ENCODE results near the gene LRP8. TPM values are rescaled to one million over a fixed set of nuclear protein-coding genes. Genes with fewer than 3 reads are reported as not detected.

LRP8 gene
- polyA plus RNA-seq, 1 donor, result 4.1 TPM

DNA sequence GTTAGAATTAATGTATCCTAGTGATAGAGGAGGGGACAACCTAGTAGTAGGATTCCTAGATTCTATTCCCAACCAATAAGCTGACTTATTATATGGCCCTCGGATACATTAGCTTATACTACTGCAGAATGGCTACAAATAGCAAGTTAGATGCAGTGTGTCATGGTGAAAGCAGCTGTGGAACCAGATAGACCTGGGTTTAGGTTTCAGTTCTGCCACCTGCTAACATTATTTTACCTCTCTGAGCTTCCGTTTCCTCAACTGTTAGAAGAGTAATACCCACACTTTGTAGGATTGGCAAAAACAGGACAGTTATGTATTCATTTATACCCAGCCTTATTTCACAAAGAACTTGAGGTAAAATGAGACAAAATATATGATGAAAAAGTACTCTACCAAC, 67.9 kb downstream of the LRP8 start:
- no peak overlapping the region for H3K4me3 ChIP-seq (ENCODE audit: low read length)
- DNase-seq, result no peak
- no peaks in the 10 kb centered on the region for H3K9me3 ChIP-seq (ENCODE audit: control insufficient read depth, low read depth, low read length)
- no peaks in the 10 kb centered on the region for H3K36me3 ChIP-seq (ENCODE audit: control insufficient read depth, insufficient read depth, low read length)
- H3K27me3 ChIP-seq (ENCODE audit: control insufficient read depth, insufficient read depth, low read length), result no peaks in the 10 kb centered on the region
- H3K4me1 ChIP-seq (ENCODE audit: control insufficient read depth, insufficient read depth, low read length), result peaks cover 6% of the 10 kb centered on the region
- H3K27ac ChIP-seq (ENCODE audit: low read length), result no peak overlapping the region
- WGBS (ENCODE audit: insufficient coverage, low lambda C conversion rate), result no CpG with 5 or more reads among the region's 2 CpGs

DNA sequence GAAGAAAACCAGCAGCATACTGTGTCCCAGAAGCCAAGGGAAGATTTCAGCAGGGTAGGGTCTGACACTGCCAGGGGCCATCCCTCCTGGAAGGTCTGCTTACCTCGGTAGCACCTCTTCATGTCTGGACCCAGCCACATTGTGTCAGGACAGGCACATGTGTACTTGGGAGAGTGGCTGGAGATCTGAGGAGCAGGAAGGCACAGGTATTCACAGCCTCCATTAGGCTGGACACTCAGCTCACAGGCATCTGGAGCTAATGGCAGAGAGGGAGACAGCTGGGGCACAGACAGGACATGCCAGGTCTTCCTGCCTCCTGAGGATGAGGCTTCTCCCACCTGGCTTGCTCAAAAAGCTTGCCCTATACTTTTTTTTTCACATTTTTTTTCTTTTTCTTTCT, 69.7 kb downstream of the LRP8 start:
- H3K4me1 ChIP-seq (ENCODE audit: control insufficient read depth, insufficient read depth, low read length), result peaks cover 16% of the 10 kb centered on the region
- peak in 1 of 2 donors; percentile 32 for DNase-seq
- H3K36me3 ChIP-seq (ENCODE audit: control insufficient read depth, insufficient read depth, low read length), result no peaks in the 10 kb centered on the region
- no CpG with 5 or more reads among the region's 1 CpG for WGBS (ENCODE audit: insufficient coverage, low lambda C conversion rate)
- H3K9me3 ChIP-seq (ENCODE audit: control insufficient read depth, low read depth, low read length), result no peaks in the 10 kb centered on the region
- no peaks in the 10 kb centered on the region for H3K27me3 ChIP-seq (ENCODE audit: control insufficient read depth, insufficient read depth, low read length)
- H3K4me3 ChIP-seq (ENCODE audit: low read length), result no peak overlapping the region
- H3K27ac ChIP-seq (ENCODE audit: low read length), result no peak overlapping the region

DNA sequence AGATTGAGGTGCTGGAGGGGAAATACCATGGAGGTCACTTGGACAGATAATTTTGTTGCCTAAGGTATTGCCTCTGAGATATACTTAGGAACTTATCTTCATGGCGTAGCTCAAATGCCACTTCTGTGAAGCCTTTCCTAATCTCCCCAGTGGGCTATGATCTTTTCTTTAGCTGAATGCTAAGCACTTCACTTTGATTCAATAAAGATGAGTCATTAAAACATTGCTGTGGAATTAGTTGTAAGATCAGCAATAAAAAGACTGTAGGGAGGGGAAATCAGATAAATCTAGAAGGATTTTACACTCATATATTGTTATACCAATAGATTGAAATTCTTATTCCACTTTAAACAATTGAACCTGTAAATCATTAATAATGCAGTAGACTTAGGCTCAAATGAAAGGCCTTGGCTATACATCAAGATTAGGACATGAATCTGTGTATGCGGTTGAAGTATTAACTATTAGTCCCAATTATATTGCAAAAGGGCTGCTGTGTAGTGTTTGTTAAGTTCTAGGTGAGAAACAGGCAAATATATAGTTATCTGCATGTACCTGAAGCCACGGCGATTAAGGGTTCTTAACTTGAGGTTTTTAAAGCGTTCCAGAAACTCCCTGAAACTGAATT, 70.3 kb downstream of the LRP8 start:
- peaks cover 16% of the 10 kb centered on the region for H3K4me1 ChIP-seq (ENCODE audit: control insufficient read depth, insufficient read depth, low read length)
- H3K9me3 ChIP-seq (ENCODE audit: control insufficient read depth, low read depth, low read length), result no peaks in the 10 kb centered on the region
- WGBS (ENCODE audit: insufficient coverage, low lambda C conversion rate), result 49% methylated on average over 2 of the region's 5 CpGs
- H3K27me3 ChIP-seq (ENCODE audit: control insufficient read depth, insufficient read depth, low read length), result no peaks in the 10 kb centered on the region
- DNase-seq, result peak in 1 of 2 donors; percentile 35
- peak overlapping the region; percentile 13 for H3K27ac ChIP-seq (ENCODE audit: low read length)
- H3K4me3 ChIP-seq (ENCODE audit: low read length), result no peak overlapping the region
- H3K36me3 ChIP-seq (ENCODE audit: control insufficient read depth, insufficient read depth, low read length), result no peaks in the 10 kb centered on the region

DNA sequence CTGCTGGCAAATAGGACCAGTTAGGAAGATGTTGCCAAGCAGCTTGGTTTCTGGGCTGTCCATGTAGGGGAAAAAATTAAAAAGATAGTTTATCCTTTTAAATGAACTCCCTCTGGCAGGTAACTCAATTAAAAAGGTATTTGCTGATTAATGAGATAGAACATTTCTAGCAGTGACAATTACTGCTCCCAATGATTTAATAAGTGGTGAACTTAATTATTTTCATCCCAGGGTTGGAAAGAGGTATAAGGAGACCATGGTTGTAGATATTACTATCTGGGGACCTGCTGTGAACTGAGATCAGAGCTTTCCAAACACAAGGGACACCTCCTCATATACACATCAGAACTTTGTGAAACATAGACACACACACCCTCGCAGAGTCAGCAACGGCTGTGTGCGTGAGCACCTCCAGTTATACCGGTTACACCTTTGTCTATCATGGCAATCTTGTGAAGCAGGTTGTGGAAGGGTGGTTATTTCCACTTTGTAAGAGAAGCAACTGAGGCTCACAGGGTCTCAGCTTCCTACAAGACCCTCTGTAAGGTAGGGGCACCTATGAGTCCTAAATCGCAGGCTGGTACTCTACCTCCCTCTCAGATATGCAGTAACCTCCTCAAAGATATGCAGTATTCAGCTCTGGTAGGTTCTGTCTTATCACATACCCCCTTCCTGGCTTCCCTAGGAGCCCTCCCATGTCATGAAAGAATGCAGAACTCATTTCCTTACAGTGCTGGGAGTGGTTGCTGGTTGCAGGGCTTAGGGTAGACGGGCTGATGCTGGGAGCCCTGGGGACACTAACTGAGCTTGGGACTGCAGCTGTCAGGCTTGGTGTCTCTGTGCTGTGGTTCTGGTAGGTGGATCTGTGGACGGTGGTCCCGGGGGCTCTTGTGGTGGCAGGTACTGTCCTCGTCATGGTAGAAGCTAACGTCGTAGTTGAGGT, 71.1 kb downstream of the LRP8 start:
- Histone ChIP-seq H3K4me3 (ENCODE audit: low read length) (no peak overlapping the region), H3K36me3 (ENCODE audit: control insufficient read depth, insufficient read depth, low read length) (no peaks in the 10 kb centered on the region), H3K27me3 (ENCODE audit: control insufficient read depth, insufficient read depth, low read length) (no peaks in the 10 kb centered on the region), H3K27ac (ENCODE audit: low read length) (peak overlapping the region; percentile 13), H3K4me1 (ENCODE audit: control insufficient read depth, insufficient read depth, low read length) (peaks cover 16% of the 10 kb centered on the region), H3K9me3 (ENCODE audit: control insufficient read depth, low read depth, low read length) (no peaks in the 10 kb centered on the region)
- DNase-seq, result peak in 1 of 2 donors; percentile 23
- no CpG with 5 or more reads among the region's 11 CpGs for whole genome bisulfite sequencing (ENCODE audit: insufficient coverage, low lambda C conversion rate)

DNA sequence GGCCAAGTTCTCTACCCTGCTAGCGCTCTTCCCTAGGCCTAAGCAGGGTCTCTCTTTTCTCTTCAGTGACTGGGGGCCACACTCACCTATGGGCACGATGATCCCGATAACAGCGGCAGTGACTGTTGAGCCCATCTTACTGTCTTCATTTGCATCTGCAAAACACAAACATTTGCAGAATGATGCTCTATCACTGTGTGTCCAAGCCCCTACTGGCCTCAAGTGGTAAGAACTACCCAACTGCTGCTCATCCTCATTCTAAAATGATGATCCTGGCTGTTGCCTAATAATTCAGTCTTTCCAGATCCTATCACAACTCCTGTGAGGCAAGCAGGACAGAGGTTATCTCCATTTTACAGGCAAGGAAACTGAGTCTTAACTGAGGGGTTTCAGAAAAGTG, 72.8 kb downstream of the LRP8 start:
- Histone ChIP-seq H3K4me3 (ENCODE audit: low read length) (no peak overlapping the region), H3K4me1 (ENCODE audit: control insufficient read depth, insufficient read depth, low read length) (peaks cover 16% of the 10 kb centered on the region), H3K27ac (ENCODE audit: low read length) (no peak overlapping the region), H3K9me3 (ENCODE audit: control insufficient read depth, low read depth, low read length) (no peaks in the 10 kb centered on the region), H3K36me3 (ENCODE audit: control insufficient read depth, insufficient read depth, low read length) (no peaks in the 10 kb centered on the region), H3K27me3 (ENCODE audit: control insufficient read depth, insufficient read depth, low read length) (no peaks in the 10 kb centered on the region)
- no CpG with 5 or more reads among the region's 4 CpGs for WGBS (ENCODE audit: insufficient coverage, low lambda C conversion rate)
- no peak for DNase-seq

DNA sequence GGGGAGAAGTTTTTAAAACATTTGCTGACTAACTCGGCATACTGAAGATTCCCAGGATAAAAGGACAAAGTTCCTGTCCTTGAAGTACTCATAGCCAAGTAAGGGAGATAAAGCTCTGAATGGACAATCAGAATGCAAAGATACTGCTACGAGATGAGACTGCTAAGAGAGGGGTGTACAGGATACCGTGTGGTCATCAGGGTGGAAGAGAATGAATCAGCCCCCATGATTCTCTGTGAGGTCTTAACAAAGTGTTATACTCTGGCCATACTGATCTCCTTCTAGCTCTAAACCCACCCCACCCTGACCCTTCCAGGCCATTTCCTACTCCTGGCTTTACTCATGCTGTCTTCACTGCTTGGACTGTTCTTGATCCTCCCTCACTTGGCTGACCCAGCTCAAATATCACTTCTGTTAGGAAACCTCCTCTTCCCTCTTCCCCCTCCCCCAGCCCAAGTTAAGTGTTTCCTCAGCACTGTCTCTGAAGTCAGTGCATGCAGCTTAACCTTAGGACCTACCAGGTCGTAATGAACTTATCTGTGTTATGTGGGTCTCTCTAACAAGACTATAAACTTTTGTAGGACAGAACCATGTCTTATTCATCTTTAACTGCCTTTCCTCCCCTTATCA, 73.7 kb downstream of the LRP8 start:
- DNase-seq, result peak in 1 of 2 donors; percentile 46
- Histone ChIP-seq H3K9me3 (ENCODE audit: control insufficient read depth, low read depth, low read length) (no peaks in the 10 kb centered on the region), H3K27ac (ENCODE audit: low read length) (peak overlapping the region; percentile 60), H3K27me3 (ENCODE audit: control insufficient read depth, insufficient read depth, low read length) (no peaks in the 10 kb centered on the region), H3K4me3 (ENCODE audit: low read length) (no peak overlapping the region), H3K4me1 (ENCODE audit: control insufficient read depth, insufficient read depth, low read length) (peaks cover 24% of the 10 kb centered on the region), H3K36me3 (ENCODE audit: control insufficient read depth, insufficient read depth, low read length) (no peaks in the 10 kb centered on the region)
- WGBS (ENCODE audit: insufficient coverage, low lambda C conversion rate), result no CpG with 5 or more reads among the region's 4 CpGs

DNA sequence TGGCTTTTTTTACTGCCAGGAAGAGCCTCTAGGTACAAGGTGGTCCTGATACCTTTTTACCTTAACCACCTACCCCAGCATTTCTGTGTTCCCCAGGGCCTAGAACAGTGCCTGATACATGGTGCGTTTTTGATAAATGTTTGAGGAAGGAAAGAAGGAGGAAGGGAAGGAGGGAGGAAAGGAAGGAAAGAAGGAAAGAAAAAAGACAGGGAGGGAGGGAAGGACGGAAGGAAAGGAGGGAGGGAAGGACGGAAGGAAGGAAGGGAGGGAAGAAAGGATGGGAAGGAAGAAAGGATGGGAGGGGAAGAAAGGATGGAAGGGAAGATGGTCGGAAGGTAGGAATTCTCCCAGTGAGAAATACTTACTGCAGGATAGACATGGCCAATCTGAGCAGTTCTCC, 77.5 kb downstream of the LRP8 start:
- Histone ChIP-seq H3K4me3 (ENCODE audit: low read length) (no peak overlapping the region), H3K27me3 (ENCODE audit: control insufficient read depth, insufficient read depth, low read length) (no peaks in the 10 kb centered on the region), H3K4me1 (ENCODE audit: control insufficient read depth, insufficient read depth, low read length) (peaks cover 21% of the 10 kb centered on the region), H3K27ac (ENCODE audit: low read length) (no peak overlapping the region), H3K9me3 (ENCODE audit: control insufficient read depth, low read depth, low read length) (no peaks in the 10 kb centered on the region), H3K36me3 (ENCODE audit: control insufficient read depth, insufficient read depth, low read length) (no peaks in the 10 kb centered on the region)
- WGBS (ENCODE audit: insufficient coverage, low lambda C conversion rate), result 100% methylated on average over 4 of the region's 4 CpGs
- no peak for DNase-seq

DNA sequence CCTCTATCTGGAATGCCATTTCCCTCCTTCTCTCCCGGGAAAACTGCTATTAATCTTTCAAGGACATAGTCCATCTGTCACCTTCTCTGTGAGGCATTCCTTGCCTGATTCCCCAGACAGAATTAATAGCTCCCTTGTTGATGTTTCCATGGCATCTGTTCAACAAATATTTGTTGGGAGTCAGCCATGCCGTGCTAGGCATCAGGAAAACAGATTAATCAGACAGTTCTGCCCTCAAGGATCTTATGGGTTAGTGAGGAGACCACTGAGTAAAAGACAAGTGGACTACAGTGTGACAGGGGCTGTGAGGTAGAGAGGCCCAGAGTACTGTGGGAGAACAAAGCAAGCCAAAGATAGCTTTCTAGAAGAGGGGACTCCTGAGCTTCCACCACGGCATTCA, 78.2 kb downstream of the LRP8 start:
- DNase-seq, result peak; percentile 54 to 78
- H3K36me3 ChIP-seq (ENCODE audit: control insufficient read depth, insufficient read depth, low read length), result no peaks in the 10 kb centered on the region
- H3K4me3 ChIP-seq (ENCODE audit: low read length), result no peak overlapping the region
- no peak overlapping the region for H3K27ac ChIP-seq (ENCODE audit: low read length)
- 0% methylated on average over 1 of the region's 3 CpGs for WGBS (ENCODE audit: insufficient coverage, low lambda C conversion rate)
- no peaks in the 10 kb centered on the region for H3K9me3 ChIP-seq (ENCODE audit: control insufficient read depth, low read depth, low read length)
- H3K27me3 ChIP-seq (ENCODE audit: control insufficient read depth, insufficient read depth, low read length), result no peaks in the 10 kb centered on the region
- peaks cover 21% of the 10 kb centered on the region for H3K4me1 ChIP-seq (ENCODE audit: control insufficient read depth, insufficient read depth, low read length)

DNA sequence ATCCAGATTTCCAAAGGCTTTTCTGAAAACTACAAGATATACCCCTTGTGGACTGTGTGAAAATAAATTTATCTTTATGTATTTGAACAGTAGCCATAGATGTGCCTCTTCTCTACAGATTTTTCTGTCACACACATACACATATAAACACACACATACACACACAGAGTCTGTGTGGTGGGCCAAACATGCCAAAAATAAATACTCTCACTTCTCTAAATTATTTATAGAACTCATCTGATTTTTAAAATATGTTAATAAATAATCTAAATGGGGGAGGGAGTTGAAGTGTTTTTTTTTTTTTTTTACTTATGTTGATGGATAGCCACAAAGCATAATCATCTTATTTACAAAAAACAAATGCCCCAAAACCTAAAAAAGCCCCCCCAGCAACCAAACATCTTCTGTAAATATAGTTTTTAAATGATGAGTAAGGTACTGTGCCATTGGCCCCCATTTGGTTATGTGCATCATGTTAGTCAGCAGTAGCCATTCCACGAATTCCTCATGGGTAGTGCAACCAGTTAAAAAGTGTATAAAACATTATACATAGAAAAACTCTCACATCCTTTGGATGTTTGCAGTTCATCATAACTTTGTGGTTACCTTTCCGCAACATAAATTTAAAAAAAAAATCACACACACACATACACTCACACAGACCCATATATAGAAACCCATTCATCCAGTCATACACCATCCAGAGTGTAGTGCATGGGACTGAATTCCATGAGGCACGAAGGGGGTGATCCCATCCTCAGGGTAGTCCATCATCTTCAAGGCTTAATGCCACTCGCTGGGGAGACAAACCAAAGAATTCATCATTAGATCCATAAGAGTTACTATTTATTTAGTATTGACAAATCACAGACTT, 81.4 kb downstream of the LRP8 start:
- Histone ChIP-seq H3K27ac (ENCODE audit: low read length) (no peak overlapping the region), H3K9me3 (ENCODE audit: control insufficient read depth, low read depth, low read length) (no peaks in the 10 kb centered on the region), H3K27me3 (ENCODE audit: control insufficient read depth, insufficient read depth, low read length) (no peaks in the 10 kb centered on the region), H3K4me1 (ENCODE audit: control insufficient read depth, insufficient read depth, low read length) (peaks cover 14% of the 10 kb centered on the region), H3K36me3 (ENCODE audit: control insufficient read depth, insufficient read depth, low read length) (no peaks in the 10 kb centered on the region), H3K4me3 (ENCODE audit: low read length) (no peak overlapping the region)
- DNase-seq, result no peak
- no CpG with 5 or more reads among the region's 4 CpGs for WGBS (ENCODE audit: insufficient coverage, low lambda C conversion rate)

DNA sequence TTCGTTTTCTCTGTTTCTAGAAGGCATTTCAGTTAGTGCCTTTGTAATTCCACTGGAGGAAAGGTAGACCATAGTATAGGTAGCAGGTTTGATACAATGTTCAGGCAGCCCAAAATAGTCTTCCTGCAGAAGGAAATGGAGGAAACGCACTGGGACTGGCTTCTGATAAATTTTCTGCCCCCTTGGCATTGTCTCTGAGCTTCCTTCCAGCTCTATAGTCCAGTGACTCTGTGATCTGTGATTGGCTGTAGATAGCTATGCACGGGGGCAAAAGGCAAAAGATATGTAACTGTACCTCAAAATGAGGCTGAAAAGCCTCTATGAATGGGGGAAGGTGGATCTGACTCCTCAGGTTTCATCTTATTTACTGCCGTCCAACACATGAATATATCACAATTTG, 83.7 kb downstream of the LRP8 start:
- WGBS (ENCODE audit: insufficient coverage, low lambda C conversion rate), result no CpG with 5 or more reads among the region's 4 CpGs
- no peak overlapping the region for H3K27ac ChIP-seq (ENCODE audit: low read length)

More for the DNA sequence above, 83.7 kb downstream of the LRP8 start:
- DNase-seq, result peak in 1 of 2 donors; percentile 54
- H3K36me3 ChIP-seq (ENCODE audit: control insufficient read depth, insufficient read depth, low read length), result no peaks in the 10 kb centered on the region
- no peaks in the 10 kb centered on the region for H3K9me3 ChIP-seq (ENCODE audit: control insufficient read depth, low read depth, low read length)
- no peak overlapping the region for H3K4me3 ChIP-seq (ENCODE audit: low read length)
- no peaks in the 10 kb centered on the region for H3K27me3 ChIP-seq (ENCODE audit: control insufficient read depth, insufficient read depth, low read length)
- peaks cover 6% of the 10 kb centered on the region for H3K4me1 ChIP-seq (ENCODE audit: control insufficient read depth, insufficient read depth, low read length)
